Lung (tissue), 12 donors: ENCODE measurements around the gene GLIS1. TPM values are rescaled to one million over a fixed set of nuclear protein-coding genes. Genes with fewer than 3 reads are reported as not detected.

ENCODE experiments used
- ATAC-seq: fragments of 200-7000 bp; cut with Tn5 transposase; one replicate; pipeline ENCODE4 v1.9.1; 2020; ENCODE audit warnings: moderate number of reproducible peaks; ENCODE audit not compliant: insufficient read depth, low FRiP score
- DNase-seq, 3 donors: peaks; one replicate each; pipeline ENCODE4 v3.0.0-alpha.2; 2013 to 2017
- H3K27ac ChIP-seq, 2 donors: one replicate each; pipeline ENCODE4 v1.5.1; 2013; ENCODE audit warnings: mild to moderate bottlenecking in 2 of 2, moderate library complexity in 2 of 2, control low read depth in 1 of 2, inconsistent platforms in 1 of 2, low read depth in 1 of 2, low read length in 1 of 2
- H3K27me3 ChIP-seq, 3 donors: one replicate each; pipeline ENCODE4 v1.5.1; 2013; ENCODE audit warnings: low read length in 2 of 3; ENCODE audit not compliant: control insufficient read depth in 3 of 3, insufficient read depth in 3 of 3
- H3K36me3 ChIP-seq, 4 donors: one replicate each; pipeline ENCODE4 v1.5.1; 2013; ENCODE audit warnings: low read length in 4 of 4, mild to moderate bottlenecking in 1 of 4, moderate library complexity in 1 of 4; ENCODE audit not compliant: control insufficient read depth in 4 of 4, insufficient read depth in 4 of 4
- H3K4me1 ChIP-seq, 5 donors: one replicate each; pipeline ENCODE4 v1.5.1; 2013; ENCODE audit warnings: low read length in 5 of 5, mild to moderate bottlenecking in 2 of 5, moderate library complexity in 1 of 5; ENCODE audit not compliant: control insufficient read depth in 5 of 5, insufficient read depth in 5 of 5
- H3K4me3 ChIP-seq: one replicate; pipeline ENCODE4 v1.5.1; 2013; ENCODE audit warnings: mild to moderate bottlenecking, control low read depth, moderate library complexity
- H3K9ac ChIP-seq, 2 donors: one replicate each; pipeline ENCODE4 v1.5.1; 2013; ENCODE audit warnings: low read length in 2 of 2, control low read depth in 1 of 2; ENCODE audit not compliant: insufficient read depth in 1 of 2
- H3K9me3 ChIP-seq, 4 donors: one replicate each; pipeline ENCODE4 v1.5.1; 2013; ENCODE audit warnings: low read length in 3 of 4, mild to moderate bottlenecking in 1 of 4, moderate library complexity in 1 of 4; ENCODE audit not compliant: control insufficient read depth in 4 of 4, insufficient read depth in 3 of 4
- CTCF ChIP-seq: IDR thresholded peaks from 2 replicates; pipeline ENCODE4 v1.5.1; 2012; ENCODE audit warnings: mild to moderate bottlenecking; ENCODE audit errors: control extremely low read depth, extremely low read depth
- WGBS, 2 donors: extraction: QIAGEN DNeasy Blood & Tissue Kit; methylation state at CpG; one replicate each; pipeline ENCODE4 v1.1.7; 2013; 5-methylcytosine and 5-hydroxymethylcytosine counted together
- polyA plus RNA-seq, 2 donors: library from polyadenylated mRNA; stranded (reverse); fragments of 200-250 nt; gene quantifications; one replicate each; pipeline ENCODE4 v1.2.1, GENCODE V29; 2013
- total RNA-seq, 2 donors: library from RNA; depleted of rRNA in 1 of 2; stranded (reverse); fragments of >200 nt in 1 of 2; gene quantifications; one replicate each; pipeline ENCODE4 v1.2.1, GENCODE V29; 2014 to 2021
- donor health status: control.
- donor health status: control.
- donor health status: Bipolar disorder and iron deficiency.
- donor health status: healthy.
- donor health status: DM: yes; HTN: yes; CAD: no.

Gene GLIS1
- total and polyA plus RNA-seq, 4 donors: 0.05 to 0.18 (median 0.17) TPM; not detected in 1

GRCh38 chr1:53567450-53567849 is 171.5 kb downstream of the GLIS1 start:
- no peaks in the 10 kb centered on the region for H3K36me3 ChIP-seq
- no peak for TF ChIP-seq CTCF
- peaks cover 0 to 3% (median 0%) of the 10 kb centered on the region in 4 donors for H3K9me3 ChIP-seq
- H3K27ac ChIP-seq: no peak overlapping the region
- 74 to 80% methylated on average over 3 of the region's 3 CpGs for WGBS, 2 donors
- no peaks in the 10 kb centered on the region for H3K4me1 ChIP-seq
- DNase-seq (peak in 1 of 3 donors; percentile 6), ATAC-seq (no peak)
- H3K4me3 ChIP-seq: no peak overlapping the region
- H3K9ac ChIP-seq: no peak overlapping the region
- H3K27me3 ChIP-seq: no peaks in the 10 kb centered on the region

DNA sequence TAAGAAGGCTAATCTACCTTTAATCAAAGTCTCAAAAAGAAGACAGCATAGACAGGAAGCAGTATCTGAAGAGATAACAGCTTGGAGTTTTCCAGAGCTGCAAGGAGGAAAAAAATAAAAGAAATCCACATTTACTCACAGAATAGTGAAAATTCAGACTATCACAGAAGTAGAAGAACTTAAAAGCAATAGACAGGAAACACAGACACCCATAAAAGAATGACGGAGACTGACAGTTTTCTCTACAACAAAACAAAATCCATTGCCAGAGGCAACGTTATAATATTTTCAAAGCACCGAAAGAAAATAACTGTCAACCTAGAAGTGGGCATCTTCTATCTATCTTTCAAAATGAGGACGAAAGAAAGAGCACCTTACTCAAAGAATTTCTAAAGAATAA is 175.4 kb downstream of the GLIS1 start:
- WGBS, 2 donors: 47 to 52% methylated on average over 4 of the region's 4 CpGs
- no peak for TF ChIP-seq CTCF
- Histone ChIP-seq H3K9me3 (peaks cover 0 to 3% (median 0%) of the 10 kb centered on the region in 4 donors), H3K4me1 (no peaks in the 10 kb centered on the region), H3K36me3 (no peaks in the 10 kb centered on the region), H3K27me3 (no peaks in the 10 kb centered on the region), H3K9ac (no peak overlapping the region), H3K27ac (no peak overlapping the region), H3K4me3 (no peak overlapping the region)
- ATAC-seq: no peak
- no peak for DNase-seq

GRCh38 chr1:53562981-53563379 is 176.0 kb downstream of the GLIS1 start:
- Histone ChIP-seq H3K9ac (no peak overlapping the region), H3K27ac (no peak overlapping the region), H3K27me3 (no peaks in the 10 kb centered on the region), H3K36me3 (no peaks in the 10 kb centered on the region), H3K9me3 (peaks cover 0 to 3% (median 0%) of the 10 kb centered on the region in 4 donors), H3K4me1 (peaks cover 0 to 3% (median 0%) of the 10 kb centered on the region in 5 donors), H3K4me3 (no peak overlapping the region)
- TF ChIP-seq CTCF: no peak
- no peak for ATAC-seq
- 83 to 91% methylated on average over 3 of the region's 3 CpGs for WGBS, 2 donors
- DNase-seq: no peak

GRCh38 chr1:53562291-53562980 is 176.5 kb downstream of the GLIS1 start:
- Histone ChIP-seq H3K36me3 (no peaks in the 10 kb centered on the region), H3K4me1 (peaks cover 0 to 5% (median 0%) of the 10 kb centered on the region in 5 donors), H3K27ac (no peak overlapping the region), H3K9ac (no peak overlapping the region), H3K4me3 (no peak overlapping the region), H3K9me3 (peaks cover 0 to under 1% (median 0%) of the 10 kb centered on the region in 4 donors), H3K27me3 (no peaks in the 10 kb centered on the region)
- TF ChIP-seq CTCF: no peak
- ATAC-seq (no peak), DNase-seq (no peak)
- WGBS, 2 donors: 56% methylated on average over 14 of the region's 14 CpGs
